GM18511 (cell line): ENCODE results near the gene SDHAF3.

Experiments
- ATAC-seq: cut with Tn5 transposase; IDR thresholded peaks from one replicate; pipeline ENCODE4 v1.9.1; 2021; ENCODE audit warnings: mild to moderate bottlenecking, moderate library complexity; ENCODE audit not compliant: unreplicated experiment

The SDHAF3 gene

GRCh38 chr7:97215556-97215955, 98.1 kb downstream of the SDHAF3 start:
- ATAC-seq: no peak

GRCh38 chr7:97218767-97219166, 101.3 kb downstream of the SDHAF3 start:
- ATAC-seq: no peak

- ATAC-seq: no peak
Observed at GRCh38 chr7:97219237-97219636, 101.7 kb downstream of the SDHAF3 start.

GRCh38 chr7:97224316-97224715, 106.8 kb downstream of the SDHAF3 start:
- no peak for ATAC-seq

GRCh38 chr7:97226541-97226940, 109.0 kb downstream of the SDHAF3 start:
- ATAC-seq: peak; percentile 94
